GM11168 (cell line): ENCODE measurements around the gene IFNL4.
"Not testable (repeated sequence)": the region's sequence is repeated elsewhere in the genome, so short reads cannot be mapped to it uniquely, and the experiment has no call there.

Experiments used
- in situ Hi-C: fragments of 300-500 bp; cut with MboI; formaldehyde crosslinking; loops from one replicate; pipeline ENCODE4 v1.12.0; 2022; ENCODE audit warnings: low sequenced_read_pairs; ENCODE audit not compliant: unreplicated experiment

IFNL4 gene

DNA sequence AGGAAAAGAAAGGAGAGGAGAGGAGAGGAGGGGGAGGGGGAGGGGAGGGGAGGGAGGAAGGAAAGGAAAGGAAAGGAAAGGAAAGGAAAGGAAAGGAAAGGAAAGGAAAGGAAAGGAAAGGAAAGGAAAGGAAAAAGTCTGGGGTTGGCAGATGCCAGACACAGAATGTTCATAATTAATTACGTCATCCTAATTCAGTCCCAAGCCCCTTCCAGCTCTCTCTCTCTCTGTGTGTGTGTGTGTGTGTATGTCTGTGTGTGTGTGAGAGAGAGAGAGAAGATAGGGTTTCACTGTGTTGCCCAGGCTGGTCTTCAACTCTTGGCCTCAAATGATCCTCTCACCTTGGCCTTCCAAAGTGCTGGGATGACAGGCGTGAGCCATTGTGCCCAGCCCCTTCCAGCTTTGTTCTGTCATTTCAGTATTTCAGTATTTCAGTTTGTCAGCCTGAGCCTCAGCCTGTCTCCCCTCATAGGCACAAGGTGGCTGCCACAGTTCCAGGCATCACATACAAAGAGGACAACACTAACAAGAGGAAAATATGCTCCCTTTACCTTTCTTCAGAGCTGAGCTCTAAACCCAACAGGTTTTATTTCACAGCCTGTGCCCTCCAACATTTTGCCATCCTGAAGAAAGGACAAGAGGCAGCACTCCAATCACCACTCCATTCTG, 18.4 kb downstream of the IFNL4 start:
- in situ Hi-C loops, result loop anchor here (5.0 kb wide), 1 partner anchor 87 kb away; no protein-coding TSS in a partner anchor

DNA sequence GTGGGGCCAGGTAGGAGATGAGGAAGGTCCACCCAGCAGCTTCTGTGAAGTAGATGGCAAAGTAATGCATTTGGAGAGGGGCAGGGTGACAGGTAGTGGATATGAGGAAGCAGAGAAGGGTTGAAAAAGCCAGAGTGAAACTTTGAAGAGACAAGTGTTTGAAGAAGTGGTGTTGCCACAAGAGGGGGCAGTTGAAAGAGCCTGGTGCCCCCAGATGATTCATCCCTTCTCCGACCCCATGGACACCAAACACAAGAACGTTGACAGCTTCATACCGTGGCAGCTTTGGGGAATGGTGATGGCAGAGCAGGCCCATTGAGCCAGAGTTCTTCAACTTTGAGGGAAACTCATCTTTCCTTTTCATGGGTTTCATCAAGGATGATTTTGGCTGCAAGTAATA, 23.7 kb downstream of the IFNL4 start:
- in situ Hi-C loops, result no loop called here

DNA sequence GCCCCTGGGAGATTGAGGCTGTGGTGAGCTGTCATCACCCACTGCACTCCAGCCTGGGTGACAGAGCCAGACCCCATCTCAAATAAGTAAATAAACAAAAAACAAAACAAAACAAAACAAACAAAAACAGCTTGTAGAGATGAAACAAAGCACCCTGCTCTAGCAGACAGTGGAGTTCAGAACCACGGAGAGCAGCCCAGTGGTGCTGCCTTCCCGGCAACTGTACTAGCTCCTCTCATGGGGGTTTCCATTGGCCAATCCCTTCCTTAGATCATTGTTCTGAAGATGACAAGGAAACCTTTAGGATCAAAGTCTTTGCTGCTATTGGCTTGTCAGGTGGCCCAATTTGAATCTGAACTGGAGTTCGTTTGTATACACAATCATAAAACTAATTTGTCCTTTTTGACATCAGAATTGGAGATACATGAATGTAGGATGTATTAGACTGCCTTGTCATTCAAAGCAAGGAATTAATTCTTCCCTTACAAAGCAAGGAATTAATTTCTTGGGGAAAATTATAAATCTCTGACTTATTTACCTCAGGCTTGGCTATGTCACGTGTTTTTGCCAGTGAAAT, 24.9 kb downstream of the IFNL4 start:
- in situ Hi-C loops, result no loop called here

DNA sequence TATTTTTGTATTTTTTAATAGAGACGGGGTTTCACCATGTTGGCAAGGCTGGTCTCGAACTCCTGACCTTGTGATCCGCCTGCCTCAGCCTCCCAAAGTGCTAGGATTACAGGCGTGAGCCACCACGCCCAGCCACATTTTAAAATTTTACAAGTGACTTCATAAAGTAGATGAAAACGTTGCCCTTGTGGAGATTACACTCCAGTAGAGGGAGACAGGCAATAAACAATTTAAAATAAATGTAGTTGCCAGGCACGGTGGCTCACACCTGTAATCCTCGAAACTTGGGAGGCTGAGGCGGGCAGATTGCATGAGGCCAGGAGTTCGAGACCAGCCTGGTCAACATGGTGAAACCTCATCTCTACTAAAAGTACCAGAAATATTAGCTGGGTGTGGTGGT, 29.5 kb downstream of the IFNL4 start:
- in situ Hi-C loops, result not testable (repeated sequence)

DNA sequence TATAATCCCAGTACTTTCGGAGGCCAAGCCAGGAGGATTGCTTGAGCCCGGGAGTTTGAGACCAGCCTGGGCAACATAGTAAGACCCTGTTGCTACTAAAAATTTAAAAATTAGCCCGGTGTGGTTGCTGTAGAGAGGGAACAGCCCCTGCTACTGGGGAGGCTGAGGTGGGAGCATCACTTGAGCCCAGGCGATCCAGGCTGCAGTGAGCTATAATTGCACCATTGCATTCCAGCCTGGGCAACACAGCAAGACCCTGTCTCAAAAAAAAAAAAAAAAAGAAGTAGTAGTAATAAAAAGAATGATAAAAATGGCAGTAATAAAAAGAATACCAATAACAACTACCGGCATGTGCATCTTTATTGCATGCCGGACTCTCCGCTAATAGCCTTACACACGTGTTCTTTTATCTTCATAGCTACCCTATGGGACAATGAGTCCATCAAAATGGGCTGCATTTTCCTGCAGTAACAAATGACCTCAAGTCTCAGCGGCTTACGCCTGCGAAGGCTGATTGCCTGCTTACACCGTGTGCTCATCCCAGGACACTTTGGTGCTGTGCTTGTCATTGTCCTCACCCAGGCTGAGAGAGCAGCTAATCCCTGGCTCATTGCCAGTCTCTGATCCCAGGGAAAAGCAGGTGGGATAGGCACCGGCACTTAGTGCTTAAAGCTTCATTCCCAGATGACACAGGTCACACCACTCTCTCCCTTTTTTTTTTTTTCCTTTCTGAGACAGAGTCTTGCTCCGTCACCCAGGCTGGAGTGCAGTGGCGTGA, 30.2 kb downstream of the IFNL4 start:
- in situ Hi-C loops, result no loop called here

DNA sequence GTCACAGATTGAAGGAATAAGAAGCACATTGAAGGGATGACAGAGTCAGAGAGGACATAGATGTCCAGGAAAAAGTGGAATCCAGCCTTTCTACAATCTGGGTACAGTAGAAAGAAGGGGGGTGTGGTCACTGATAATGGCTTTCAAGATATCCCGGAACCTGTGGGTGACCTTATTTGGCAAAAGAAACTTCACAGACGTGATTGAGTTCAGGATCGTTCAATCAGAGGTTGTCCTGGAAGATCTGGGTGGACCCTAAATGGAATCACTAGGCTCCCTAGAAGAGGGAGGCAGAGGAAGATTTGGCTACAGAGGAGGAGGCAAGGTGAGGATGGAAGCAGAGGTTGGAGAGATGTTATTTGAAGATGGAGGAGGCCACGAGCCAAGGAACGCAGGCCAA, 31.6 kb downstream of the IFNL4 start:
- in situ Hi-C loops, result no loop called here

DNA sequence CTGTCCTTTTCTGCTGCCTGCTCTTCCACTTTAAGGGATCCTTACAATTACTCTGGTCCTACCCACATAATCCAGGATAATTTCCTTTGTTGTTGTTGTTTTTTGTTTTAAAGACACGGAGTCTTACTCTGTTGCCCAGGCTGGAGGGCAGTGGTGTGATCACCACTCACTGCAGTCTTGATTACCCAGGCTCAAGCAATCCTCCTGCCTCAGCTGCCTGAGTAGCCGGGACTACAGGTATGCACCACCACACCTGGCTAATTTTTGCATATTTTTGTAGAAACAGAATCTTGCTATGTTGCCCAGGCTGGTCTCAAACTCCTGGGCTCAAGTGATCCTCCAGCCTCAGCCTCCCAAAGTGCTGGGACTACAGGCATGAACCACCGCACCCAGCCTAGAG, 33.3 kb downstream of the IFNL4 start:
- in situ Hi-C loops, result not testable (repeated sequence)

DNA sequence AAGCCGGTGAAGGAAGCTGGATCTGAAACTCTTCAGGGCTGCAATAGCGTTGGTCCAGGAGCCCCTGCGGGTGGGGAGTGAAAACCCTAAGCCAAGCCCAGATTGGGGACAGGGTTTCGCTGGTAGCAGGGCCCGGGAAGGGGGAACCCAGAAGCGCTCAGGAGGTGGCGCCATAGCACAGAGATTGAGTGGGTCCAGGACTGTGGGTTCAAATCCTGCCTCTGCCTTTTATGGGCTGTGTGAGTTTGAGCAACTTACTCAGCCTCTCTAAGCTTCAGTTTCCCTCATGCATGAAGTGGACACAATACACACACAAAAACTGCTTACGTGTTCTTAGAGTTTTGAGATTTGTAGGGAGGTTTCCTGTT, 36.3 kb downstream of the IFNL4 start:
- in situ Hi-C loops, result no loop called here

GRCh38 chr19:39211731-39212374, 36.8 kb downstream of the IFNL4 start:
- in situ Hi-C loops, result no loop called here

- in situ Hi-C loops, result no loop called here
Observed at GRCh38 chr19:39209196-39209595, 39.5 kb downstream of the IFNL4 start.

GRCh38 chr19:39208175-39208795, 40.4 kb downstream of the IFNL4 start:
- in situ Hi-C loops, result no loop called here

GRCh38 chr19:39207293-39207836, 41.3 kb downstream of the IFNL4 start:
- in situ Hi-C loops, result no loop called here

GRCh38 chr19:39206122-39206521, 42.5 kb downstream of the IFNL4 start:
- in situ Hi-C loops, result no loop called here

DNA sequence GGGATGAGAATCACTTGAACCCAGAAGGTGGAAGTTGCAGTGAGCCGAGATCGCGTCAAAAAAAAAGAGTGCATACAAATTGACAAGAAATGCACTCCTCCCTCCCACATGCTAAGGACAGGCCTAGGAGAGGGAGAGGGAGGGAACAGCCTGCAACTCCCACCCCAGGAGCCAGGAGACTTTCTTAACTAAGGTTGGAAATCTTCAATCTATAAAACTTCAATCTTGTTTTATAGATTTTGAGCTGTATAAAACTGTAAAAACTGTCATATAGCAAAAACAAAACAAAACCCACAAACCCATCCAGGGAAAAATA, 43.2 kb downstream of the IFNL4 start:
- in situ Hi-C loops, result no loop called here

DNA sequence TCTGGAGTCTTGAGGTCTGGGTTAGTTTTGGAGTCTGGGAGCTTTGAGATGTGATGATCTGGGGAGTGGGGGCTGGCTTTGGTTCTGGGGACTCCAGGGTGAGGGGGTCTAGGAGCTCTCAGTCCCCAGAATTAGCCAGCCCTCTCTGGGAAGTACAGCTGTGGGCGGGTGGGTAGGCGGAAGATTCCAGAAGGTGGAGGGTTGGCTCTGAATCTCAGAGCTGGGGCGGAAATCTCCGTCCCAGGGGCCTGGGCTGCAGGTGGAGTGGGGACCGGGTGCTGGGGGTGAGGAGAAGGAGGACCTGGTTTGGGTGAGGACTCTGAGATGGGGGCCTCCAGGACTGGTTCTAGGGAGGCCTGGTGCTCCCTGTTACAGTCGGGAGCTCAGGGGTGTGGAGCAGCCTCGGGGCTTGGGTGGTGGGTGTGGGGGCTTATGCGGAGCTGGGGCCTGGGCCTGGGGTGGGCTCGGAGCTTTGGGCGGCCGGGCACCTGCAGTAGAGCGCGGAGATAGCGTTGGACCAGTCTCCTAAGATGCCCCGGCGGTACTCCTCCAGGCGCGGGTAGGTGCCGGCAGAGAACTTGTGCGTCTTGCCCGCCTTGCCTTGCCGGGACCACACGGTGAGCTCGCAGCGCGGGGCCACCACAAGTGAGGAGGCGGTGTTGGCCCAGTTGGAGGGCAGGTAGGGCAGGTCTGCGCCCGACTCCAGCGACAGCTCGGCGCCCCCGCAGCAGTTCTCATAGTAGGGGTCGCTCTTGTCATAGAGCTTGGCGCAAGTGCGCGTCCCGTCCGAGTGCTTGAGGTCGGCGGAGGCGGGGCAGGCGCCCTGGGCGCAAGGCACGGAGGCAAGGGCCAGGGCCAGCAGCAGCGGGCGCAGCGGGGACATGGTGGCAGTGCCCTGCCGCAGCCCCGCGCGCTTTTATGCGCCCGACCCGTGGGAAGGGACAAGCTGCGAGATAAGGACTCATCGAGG, 45.0 kb downstream of the IFNL4 start, which contains the start of gene SYCN:
TSS of gene SYCN (minus strand) at position 892 of the 970 bp plus-strand sequence. CDS start at position 883, 9 bp downstream.
- in situ Hi-C loops, result no loop called here

GRCh38 chr19:39202998-39203355, 45.7 kb downstream of the IFNL4 start:
- in situ Hi-C loops, result no loop called here

DNA sequence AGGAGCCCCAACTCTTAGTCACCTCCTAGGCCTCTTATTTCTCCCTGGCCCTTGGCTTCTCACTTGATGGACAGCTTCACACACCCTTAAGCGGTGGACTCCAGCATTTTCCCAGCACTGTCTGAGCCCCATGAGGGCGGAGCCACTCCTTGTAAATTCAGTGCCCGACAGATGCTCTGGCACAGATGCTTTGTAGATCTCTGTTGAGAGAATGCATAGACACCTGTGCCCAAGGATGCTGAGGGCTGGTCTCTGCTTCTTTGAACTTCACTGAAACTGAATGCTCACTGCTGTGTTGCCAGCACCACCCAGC, 47.9 kb downstream of the IFNL4 start:
- in situ Hi-C loops, result no loop called here

- in situ Hi-C loops, result no loop called here
Observed at GRCh38 chr19:39200066-39200802, 48.4 kb downstream of the IFNL4 start.

- in situ Hi-C loops, result no loop called here
Observed at GRCh38 chr19:39199025-39199424, 49.6 kb downstream of the IFNL4 start.
